PC-9 (cell line): ENCODE measurements around the gene FAM234A.

Experiments used
- EZH2 ChIP-seq: fragments of 200-600 bp; sonication (generic); IDR thresholded peaks from 2 replicates; pipeline ENCODE4 v1.8.0; 2017; ENCODE audit warnings: antibody characterized with exemption, low read depth
- TF ChIP-seq, protein P1 (sequence below): fragments of 200-600 bp; sonication (generic); conservative IDR thresholded peaks from 2 replicates; pipeline ENCODE4 v1.6.1; 2017; ENCODE audit warnings: mixed run types, antibody characterized with exemption, mild to moderate bottlenecking, moderate library complexity

DNA sequence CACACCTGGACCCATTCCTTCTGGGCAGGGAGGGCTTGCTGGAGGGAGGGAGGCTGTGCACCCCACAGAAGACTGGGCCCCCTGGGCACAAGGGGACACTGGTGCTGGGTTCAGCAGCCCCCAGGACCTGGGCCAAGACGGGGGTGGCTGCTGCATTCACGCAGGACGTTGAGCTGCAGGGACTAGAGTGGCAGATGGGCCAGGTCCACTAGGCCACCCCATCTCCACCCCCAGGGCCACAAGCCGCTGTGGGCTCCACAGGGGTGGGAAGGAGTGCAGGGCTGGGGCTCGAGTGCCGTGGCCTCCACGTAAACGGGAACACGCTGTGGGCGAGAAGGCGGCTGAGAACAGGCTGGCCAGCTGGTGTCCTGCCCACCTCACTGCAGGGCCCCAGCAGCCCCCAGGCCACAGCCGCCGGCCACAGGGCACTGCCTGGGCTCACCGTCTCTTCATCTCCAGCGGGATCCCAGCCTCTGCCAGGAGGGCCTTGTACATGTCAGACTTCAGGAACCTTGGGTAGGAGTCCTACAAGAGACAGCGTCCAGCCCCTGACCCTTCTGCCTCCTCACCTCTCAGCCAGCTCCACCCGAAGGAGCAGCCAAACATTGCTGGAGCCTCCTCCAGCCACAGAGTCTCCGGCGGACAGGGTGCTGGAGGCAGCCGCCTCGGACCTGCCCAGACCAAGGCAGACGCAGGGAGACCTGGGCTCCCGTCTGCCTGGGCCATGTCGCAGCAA, 34.6 kb downstream of the FAM234A start:
- TF ChIP-seq, protein P1, sequence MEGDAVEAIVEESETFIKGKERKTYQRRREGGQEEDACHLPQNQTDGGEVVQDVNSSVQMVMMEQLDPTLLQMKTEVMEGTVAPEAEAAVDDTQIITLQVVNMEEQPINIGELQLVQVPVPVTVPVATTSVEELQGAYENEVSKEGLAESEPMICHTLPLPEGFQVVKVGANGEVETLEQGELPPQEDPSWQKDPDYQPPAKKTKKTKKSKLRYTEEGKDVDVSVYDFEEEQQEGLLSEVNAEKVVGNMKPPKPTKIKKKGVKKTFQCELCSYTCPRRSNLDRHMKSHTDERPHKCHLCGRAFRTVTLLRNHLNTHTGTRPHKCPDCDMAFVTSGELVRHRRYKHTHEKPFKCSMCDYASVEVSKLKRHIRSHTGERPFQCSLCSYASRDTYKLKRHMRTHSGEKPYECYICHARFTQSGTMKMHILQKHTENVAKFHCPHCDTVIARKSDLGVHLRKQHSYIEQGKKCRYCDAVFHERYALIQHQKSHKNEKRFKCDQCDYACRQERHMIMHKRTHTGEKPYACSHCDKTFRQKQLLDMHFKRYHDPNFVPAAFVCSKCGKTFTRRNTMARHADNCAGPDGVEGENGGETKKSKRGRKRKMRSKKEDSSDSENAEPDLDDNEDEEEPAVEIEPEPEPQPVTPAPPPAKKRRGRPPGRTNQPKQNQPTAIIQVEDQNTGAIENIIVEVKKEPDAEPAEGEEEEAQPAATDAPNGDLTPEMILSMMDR, result no peak
- TF ChIP-seq EZH2, result no peak
